Adrenal gland (tissue), 12 donors: Measurements from ENCODE around the gene PEX14. TPM values are rescaled to one million over a fixed set of nuclear protein-coding genes. Genes with fewer than 3 reads are reported as not detected.
A peak's percentile ranks its signal among the peaks of the same experiment; 100 is the strongest.

ENCODE experiments used
- DNase-seq, 7 donors: peaks; one replicate each; pipeline ENCODE4 v3.0.0-alpha.2; 2019 to 2020
- H3K27ac ChIP-seq, 5 donors: fragments of 200-600 bp; sonication (generic) in 4 of 5; 1 replicate in 3 of 5; 2 replicates in 2 of 5; pipeline versions ENCODE4 v1.5.1 to v1.8.0; 2016 to 2020; ENCODE audit warnings: mild to moderate bottlenecking in 1 of 5
- H3K27me3 ChIP-seq: fragments of 200-600 bp; 2 replicates; pipeline ENCODE4 v1.8.0; 2021
- H3K36me3 ChIP-seq, 2 donors: fragments of 200-600 bp; replicated peaks in 1 of 2; 1 replicate in 1 of 2; 2 replicates in 1 of 2; pipeline versions ENCODE4 v1.5.1 to v1.8.0; 2018 to 2022
- H3K4me1 ChIP-seq, 2 donors: fragments of 200-600 bp; replicated peaks in 1 of 2; 1 replicate in 1 of 2; 2 replicates in 1 of 2; pipeline versions ENCODE4 v1.5.1 to v1.8.0; 2018 to 2021
- H3K4me3 ChIP-seq, 4 donors: fragments of 200-600 bp; sonication (generic) in 3 of 4; one replicate each; pipeline ENCODE4 v1.5.1; 2016 to 2018
- H3K9me3 ChIP-seq, 3 donors: fragments of 200-600 bp; sonication (generic) in 1 of 3; replicated peaks in 1 of 3; 1 replicate in 2 of 3; 2 replicates in 1 of 3; pipeline versions ENCODE4 v1.5.1 to v1.8.0; 2016 to 2021
- CTCF ChIP-seq, 6 experiments: fragments of 450-650 bp in 4 of 6; fragments of 200-600 bp in 2 of 6; sonication (generic) in 1 of 6; IDR thresholded peaks; 1 replicate in 5 of 6; 2 replicates in 1 of 6; pipeline versions ENCODE4 v1.5.1 to v1.8.0; 2016 to 2021; ENCODE audit warnings: antibody characterized with exemption in 6 of 6, mild to moderate bottlenecking in 2 of 6, moderate library complexity in 1 of 6
- POLR2A ChIP-seq, 2 donors: fragments of 450-650 bp; IDR thresholded peaks; one replicate each; pipeline ENCODE4 v1.6.1; 2017; ENCODE audit warnings: antibody characterized with exemption in 2 of 2, mild to moderate bottlenecking in 2 of 2, moderate library complexity in 1 of 2
- WGBS, 4 donors: extraction: QIAGEN DNeasy Blood & Tissue Kit in 2 of 4; methylation state at CpG; one replicate each; pipeline versions ENCODE4 v1.1.5 to v1.1.7; 2013 to 2017; 5-methylcytosine and 5-hydroxymethylcytosine counted together
- intact Hi-C, 2 donors: fragments of 100-400 bp; cut with DNase I; formaldehyde crosslinking; loops; one replicate each; pipeline versions ENCODE4 v1.14.1 to v1.15.0; 2022 to 2023
- polyA plus RNA-seq, 3 donors: library from polyadenylated mRNA; stranded (reverse); fragments of 200-250 nt in 2 of 3; fragments of 350-450 nt in 1 of 3; fragmentation: Illumina TruSeq in 1 of 3; extraction: RNeasy Lipid Tissue Mini Kit (QIAGEN cat#74804) in 1 of 3; gene quantifications; one replicate each; pipeline ENCODE4 v1.2.3, GENCODE V29; 2013 to 2014
- total RNA-seq, 9 donors: library from RNA; depleted of rRNA in 4 of 9; stranded (reverse); fragments of >200 nt in 4 of 9; fragments of 120-200 nt in 1 of 9; fragmentation: NEBNext Ultra II Directional in 1 of 9; extraction: Animal tissue kit (Norgen Biotek cat#: 25700) in 1 of 9; gene quantifications; one replicate each; pipeline versions ENCODE4 v1.1.0 to v1.2.4, GENCODE V29; 2013 to 2023
- donor health status: healthy with polysubstance abuse.
- donor health status: Bipolar disorder and iron deficiency.
- donor health status: DM: yes; HTN: yes; CAD: no.
- donor health status: DM: no; HTN: no; CAD: no.
- donor health status: DM: no; HTN: no; CAD: no.
- donor health status: DM: yes; HTN: yes; CAD: no.

Gene PEX14
- total and polyA plus RNA-seq, 12 donors: 9.7 to 23.9 (median 18.1) TPM

- Histone ChIP-seq H3K4me3 (no peak overlapping the region), H3K9me3 (no peaks in the 10 kb centered on the region), H3K36me3 (no peaks in the 10 kb centered on the region), H3K27ac (no peak overlapping the region), H3K27me3 (no peaks in the 10 kb centered on the region), H3K4me1 (no peaks in the 10 kb centered on the region)
- DNase-seq: no peak
- TF ChIP-seq POLR2A (IDR thresholded peaks at IDR 0.05): no peak
- TF ChIP-seq CTCF (IDR thresholded peaks at IDR 0.05): no peak
- 88 to 95% (median 94%) methylated on average over 6 to 15 of the region's 15 CpGs for WGBS, 4 donors
- intact Hi-C loops: no loop called here
These were observed 181.7 kb downstream of the PEX14 start for GRCh38 chr1:10656431-10656830.

DNA sequence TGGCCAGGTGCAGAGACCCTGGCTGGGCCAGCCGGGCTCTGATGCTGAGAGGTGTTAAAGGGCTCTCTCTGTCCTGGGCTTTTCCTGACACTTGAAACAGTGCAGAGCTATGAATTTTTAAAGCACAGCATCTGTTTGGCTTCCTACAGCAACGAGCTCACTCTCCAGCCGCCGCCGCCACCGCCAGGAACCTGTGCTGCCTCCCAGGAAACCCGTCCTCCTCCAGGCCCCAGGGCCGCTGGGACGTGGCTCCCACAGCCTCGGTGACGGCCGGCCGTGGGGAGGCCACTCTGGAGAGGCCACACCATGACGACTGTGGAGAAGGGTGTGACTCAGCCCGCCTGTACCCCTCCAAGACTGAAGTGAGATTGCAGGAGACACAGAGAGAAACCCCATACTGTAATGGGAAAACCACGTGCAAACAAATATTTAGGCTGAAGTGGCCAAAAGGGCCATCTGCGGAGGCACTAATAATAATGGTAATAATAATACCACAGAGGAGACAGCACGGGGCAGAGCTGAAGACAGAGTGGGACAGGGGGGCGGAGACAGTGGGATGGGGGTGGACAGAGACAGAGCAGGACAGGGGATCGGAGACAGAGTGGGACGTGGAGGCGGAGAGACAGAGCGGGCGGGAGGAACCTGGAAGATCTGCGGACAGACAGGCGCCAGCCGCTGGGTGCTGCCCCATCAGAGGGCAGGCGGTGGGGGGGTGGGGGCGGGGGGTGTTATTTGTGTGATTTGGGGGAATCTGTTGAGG is 182.5 kb downstream of the PEX14 start:
- TF ChIP-seq CTCF (IDR thresholded peaks at IDR 0.05): no peak
- no peak for TF ChIP-seq POLR2A (IDR thresholded peaks at IDR 0.05)
- WGBS, 4 donors: 84 to 89% (median 85%) methylated on average over 29 of the region's 29 CpGs
- no peaks in the 10 kb centered on the region for H3K27me3 ChIP-seq
- no peak overlapping the region for H3K4me3 ChIP-seq
- intact Hi-C loops: no loop called here
- no peaks in the 10 kb centered on the region for H3K36me3 ChIP-seq
- no peaks in the 10 kb centered on the region for H3K4me1 ChIP-seq
- H3K9me3 ChIP-seq: no peaks in the 10 kb centered on the region
- peak overlapping the region in 1 of 5 donors; percentile 17 for H3K27ac ChIP-seq
- peak in 1 of 7 donors; percentile 69 for DNase-seq

- TF ChIP-seq POLR2A (IDR thresholded peaks at IDR 0.05) (no peak), CTCF (IDR thresholded peaks at IDR 0.05) (no peak)
These were observed 183.8 kb downstream of the PEX14 start for GRCh38 chr1:10658396-10659066.

GRCh38 chr1:10659218-10659617 is 184.5 kb downstream of the PEX14 start:
- Histone ChIP-seq H3K4me1 (peaks cover 10 to 13% of the 10 kb centered on the region in 2 donors), H3K36me3 (no peaks in the 10 kb centered on the region), H3K4me3 (no peak overlapping the region), H3K27ac (no peak overlapping the region), H3K9me3 (no peaks in the 10 kb centered on the region), H3K27me3 (no peaks in the 10 kb centered on the region)
- intact Hi-C loops: no loop called here
- TF ChIP-seq POLR2A (IDR thresholded peaks at IDR 0.05) (no peak), CTCF (IDR thresholded peaks at IDR 0.05) (no peak)
- no peak for DNase-seq
- 94 to 99% (median 96%) methylated on average over 14 to 18 of the region's 18 CpGs for WGBS, 4 donors

More at GRCh38 chr1:10658396-10659066, 183.8 kb downstream of the PEX14 start:
- Histone ChIP-seq H3K27ac (no peak overlapping the region), H3K4me3 (no peak overlapping the region), H3K36me3 (no peaks in the 10 kb centered on the region), H3K4me1 (peaks cover 3 to 6% of the 10 kb centered on the region in 2 donors), H3K9me3 (no peaks in the 10 kb centered on the region), H3K27me3 (no peaks in the 10 kb centered on the region)
- intact Hi-C loops: no loop called here
- DNase-seq: no peak
- 86 to 87% (median 87%) methylated on average over 3 to 19 of the region's 19 CpGs for WGBS, 4 donors
